Mucosa of descending colon (tissue), 3 donors: Measurements from ENCODE around the gene LIPG. TPM values are rescaled to one million over a fixed set of nuclear protein-coding genes. Genes with fewer than 3 reads are reported as not detected.

Source experiments
- ATAC-seq: fragments of 200-7000 bp; cut with Tn5 transposase; one replicate; pipeline ENCODE4 v1.9.1; 2020; ENCODE audit warnings: mild to moderate bottlenecking, moderate library complexity
- DNase-seq, 3 donors: peaks; one replicate each; pipeline ENCODE4 v3.0.0-alpha.2; 2020
- H3K36me3 ChIP-seq: fragments of 200-600 bp; one replicate; pipeline ENCODE4 v1.8.0; 2021; ENCODE audit warnings: low read depth, mild to moderate bottlenecking
- H3K4me1 ChIP-seq: fragments of 200-600 bp; one replicate; pipeline ENCODE4 v1.8.0; 2021; ENCODE audit warnings: low read depth, mild to moderate bottlenecking
- H3K4me3 ChIP-seq: fragments of 200-600 bp; one replicate; pipeline ENCODE4 v1.8.0; 2021; ENCODE audit warnings: mild to moderate bottlenecking
- H3K9me3 ChIP-seq: fragments of 200-600 bp; one replicate; pipeline ENCODE4 v1.8.0; 2021; ENCODE audit warnings: mild to moderate bottlenecking
- CTCF ChIP-seq: fragments of 200-600 bp; IDR thresholded peaks from one replicate; pipeline ENCODE4 v1.8.0; 2022; ENCODE audit warnings: antibody characterized with exemption, mild to moderate bottlenecking
- intact Hi-C, 2 donors: fragments of 100-400 bp; cut with DNase I in 1 of 2; cut with micrococcal nuclease in 1 of 2; formaldehyde crosslinking; loops; one replicate each; pipeline versions ENCODE4 v1.11.0 to v1.11.1; 2022; cut with DNase I, micrococcal nuclease
- total RNA-seq, 3 donors: library from RNA; stranded (reverse); fragmentation: NEBNext Ultra II Directional in 2 of 3; extraction: Animal tissue kit (Norgen Biotek cat#: 25700) in 2 of 3; gene quantifications; one replicate each; pipeline versions ENCODE4 v1.2.1 to v1.2.4, GENCODE V29; 2021 to 2023
- donor health status: DM: no; HTN: no; CAD: no; lungs with moderate emphysema.
- donor health status: DM: no; HTN: no; CAD: no.
- donor health status: DM: no; HTN: yes; CAD: no.

LIPG gene
- total RNA-seq, 3 donors from 2014 or later, result 13.3 to 42.0 (median 13.8) TPM

DNA sequence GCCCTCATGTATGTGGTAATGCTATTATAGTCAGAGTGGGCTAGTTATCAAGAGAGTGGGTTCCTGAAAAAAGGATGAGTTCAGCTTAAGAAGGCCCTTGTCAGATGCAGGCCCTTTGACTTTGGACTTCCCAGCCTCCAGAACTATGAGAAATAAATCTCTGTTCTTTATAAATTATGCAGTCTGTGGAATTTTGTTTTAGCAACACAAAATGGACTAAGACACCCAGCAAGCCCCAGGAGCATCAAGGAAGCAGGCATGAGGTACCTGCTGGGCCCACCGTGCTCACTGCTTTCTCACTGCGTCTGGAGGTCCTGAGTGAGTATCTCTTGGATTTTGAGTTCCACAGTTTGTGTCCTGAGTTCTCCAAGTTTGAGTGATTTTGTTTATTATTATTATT is 35.9 kb upstream of the LIPG start:
- TF ChIP-seq CTCF, result no peak
- Histone ChIP-seq H3K9me3 (no peaks in the 10 kb centered on the region), H3K4me3 (no peak overlapping the region), H3K4me1 (peaks cover 10% of the 10 kb centered on the region), H3K36me3 (no peaks in the 10 kb centered on the region)
- DNase-seq, result no peak
- no peak for ATAC-seq
- intact Hi-C loops, result no loop called here

- ATAC-seq (no peak), DNase-seq (no peak)
- Histone ChIP-seq H3K4me1 (peaks cover 10% of the 10 kb centered on the region), H3K36me3 (no peaks in the 10 kb centered on the region), H3K9me3 (no peaks in the 10 kb centered on the region), H3K4me3 (no peak overlapping the region)
- TF ChIP-seq CTCF, result no peak
- intact Hi-C loops, result no loop called here
Observed at GRCh38 chr18:49527631-49528327, 34.1 kb upstream of the LIPG start.

DNA sequence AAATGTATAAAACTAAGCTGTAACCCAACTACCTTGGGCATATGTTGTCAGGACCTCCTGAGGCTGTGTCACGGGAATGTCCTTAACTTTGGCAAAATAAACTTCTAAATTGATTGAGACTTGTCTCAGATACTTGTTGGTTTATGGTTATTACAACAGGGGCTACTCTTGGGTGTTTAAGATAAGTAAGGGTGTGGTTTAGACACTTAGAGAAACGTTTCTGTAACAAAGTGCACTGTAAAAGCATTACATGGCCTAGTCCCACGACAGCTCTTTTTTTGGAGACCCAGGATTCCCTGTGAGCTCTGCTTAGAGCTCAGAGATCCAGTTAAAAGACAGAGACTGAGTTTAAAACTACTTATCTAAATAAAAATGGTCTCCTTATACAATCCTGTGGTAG is 32.3 kb upstream of the LIPG start:
- Histone ChIP-seq H3K9me3 (no peaks in the 10 kb centered on the region), H3K4me3 (no peak overlapping the region), H3K36me3 (no peaks in the 10 kb centered on the region), H3K4me1 (peaks cover 10% of the 10 kb centered on the region)
- ATAC-seq, result peak; percentile 73
- intact Hi-C loops, result no loop called here
- DNase-seq, result no peak
- TF ChIP-seq CTCF, result no peak

GRCh38 chr18:49531678-49532153 is 30.1 kb upstream of the LIPG start:
- ATAC-seq, result no peak
- DNase-seq, result no peak

GRCh38 chr18:49534846-49535601 is 26.8 kb upstream of the LIPG start:
- Histone ChIP-seq H3K9me3 (no peaks in the 10 kb centered on the region), H3K4me3 (no peak overlapping the region), H3K36me3 (no peaks in the 10 kb centered on the region), H3K4me1 (peaks cover 3% of the 10 kb centered on the region)
- ATAC-seq (no peak), DNase-seq (no peak)
- intact Hi-C loops, result no loop called here
- TF ChIP-seq CTCF, result no peak

More at GRCh38 chr18:49531678-49532153, 30.1 kb upstream of the LIPG start:
- Histone ChIP-seq H3K36me3 (no peaks in the 10 kb centered on the region), H3K9me3 (no peaks in the 10 kb centered on the region), H3K4me1 (peaks cover 10% of the 10 kb centered on the region), H3K4me3 (no peak overlapping the region)
- TF ChIP-seq CTCF, result no peak
- intact Hi-C loops, result no loop called here
